Measurements from ENCODE around the gene AADAC. TPM values are rescaled to one million over a fixed set of nuclear protein-coding genes. Genes with fewer than 3 reads are reported as not detected.

Gene AADAC
- total and polyA plus RNA-seq, 2 donors = 0.69 to 0.94 TPM

- no peaks in the 10 kb centered on the region for H3K4me1 ChIP-seq (ENCODE audit: insufficient read depth)
- WGBS = 70% methylated on average over 3 of the region's 3 CpGs
Measured at GRCh38 chr3:151875759-151876158, 61.8 kb downstream of the AADAC start.

GRCh38 chr3:151877269-151877668, 63.4 kb downstream of the AADAC start:
- H3K36me3 ChIP-seq (ENCODE audit: insufficient read depth) = no peaks in the 10 kb centered on the region
- H3K4me1 ChIP-seq (ENCODE audit: insufficient read depth) = no peaks in the 10 kb centered on the region
- H3K4me3 ChIP-seq (ENCODE audit: low read depth, low read length) = no peak overlapping the region
- 92% methylated on average over 2 of the region's 2 CpGs for WGBS
- no peak for DNase-seq (ENCODE audit: extremely low spot score)
- no peak overlapping the region for H3K27ac ChIP-seq (ENCODE audit: low read depth)

More at GRCh38 chr3:151875759-151876158, 61.8 kb downstream of the AADAC start:
- DNase-seq (ENCODE audit: extremely low spot score) = no peak
- Histone ChIP-seq H3K36me3 (ENCODE audit: insufficient read depth) (no peaks in the 10 kb centered on the region), H3K4me3 (ENCODE audit: low read depth, low read length) (no peak overlapping the region), H3K27ac (ENCODE audit: low read depth) (no peak overlapping the region)

Other genes starting within 250 kb of the AADAC start
- gene AADACL2, start 80.2 kb upstream of the AADAC start, total RNA-seq = 0.48 TPM
- 1.4 TPM for gene AADACL2, start 80.2 kb upstream of the AADAC start, polyA plus RNA-seq
- gene SUCNR1, start 59.5 kb downstream of the AADAC start, total RNA-seq = 0.48 TPM
- gene SUCNR1, start 59.5 kb downstream of the AADAC start, polyA plus RNA-seq = 0.08 TPM